SU-DHL-6 (cell line): ENCODE measurements around the gene KCNH8.

ENCODE experiments used
- H2AFZ ChIP-seq: fragments of 200-600 bp; sonication (generic); 2 replicates; pipeline ENCODE4 v1.6.1; 2014; ENCODE audit warnings: low read depth, mild to moderate bottlenecking, moderate library complexity, mixed read lengths, antibody characterized with exemption, low read length; ENCODE audit not compliant: severe bottlenecking
- H3F3A ChIP-seq: fragments of 200-600 bp; shearing (Covaris generic); 2 replicates; pipeline ENCODE4 v1.6.0; 2016; ENCODE audit warnings: antibody characterized with exemption, mild to moderate bottlenecking; ENCODE audit not compliant: insufficient read depth
- H3K27ac ChIP-seq: fragments of 200-600 bp; sonication (generic); 2 replicates; pipeline ENCODE4 v1.5.1; 2016; ENCODE audit warnings: low read depth, mild to moderate bottlenecking, low read length, moderate library complexity, mixed read lengths
- H3K27me3 ChIP-seq: fragments of 200-600 bp; sonication (generic), shearing (Covaris generic); 2 replicates; pipeline ENCODE4 v1.6.0; 2014; ENCODE audit warnings: mild to moderate bottlenecking, low read length
- H3K36me3 ChIP-seq: fragments of 200-600 bp; sonication (generic); 2 replicates; pipeline ENCODE4 v1.6.1; 2014; ENCODE audit warnings: mild to moderate bottlenecking, low read length, mixed read lengths
- H3K4me2 ChIP-seq: fragments of 300-600, 200-600 bp; shearing (Covaris generic), sonication (generic); 2 replicates; pipeline ENCODE4 v1.6.0; 2014; ENCODE audit warnings: low read length, low read depth, mild to moderate bottlenecking; ENCODE audit not compliant: poor library complexity, severe bottlenecking
- H3K4me3 ChIP-seq: fragments of 200-600 bp; sonication (generic); 2 replicates; pipeline ENCODE4 v1.5.1; 2014; ENCODE audit warnings: antibody characterized with exemption, low read length, mild to moderate bottlenecking, mixed read lengths; ENCODE audit not compliant: insufficient read depth, poor library complexity, severe bottlenecking
- H3K79me2 ChIP-seq: fragments of 200-600 bp; sonication (generic); 2 replicates; pipeline ENCODE4 v1.6.1; 2014; ENCODE audit warnings: mild to moderate bottlenecking, low read length, moderate library complexity; ENCODE audit not compliant: insufficient read depth
- H3K9ac ChIP-seq: fragments of 200-600 bp; sonication (generic); 2 replicates; pipeline ENCODE4 v1.7.0; 2014; ENCODE audit warnings: mild to moderate bottlenecking, low read length
- H3K9me2 ChIP-seq: fragments of 200-600 bp; sonication (generic); replicated peaks from 2 replicates; pipeline ENCODE4 v1.6.1; 2014; ENCODE audit warnings: low read length; ENCODE audit not compliant: insufficient read depth
- H3K9me3 ChIP-seq: fragments of 200-600 bp; sonication (generic); 2 replicates; pipeline ENCODE4 v1.6.1; 2014; ENCODE audit warnings: low read length, mixed read lengths; ENCODE audit not compliant: insufficient read depth
- H4K20me1 ChIP-seq: fragments of 200-600 bp; sonication (generic); 2 replicates; pipeline ENCODE4 v1.6.1; 2014; ENCODE audit warnings: low read depth, mild to moderate bottlenecking, antibody characterized with exemption, low read length, moderate library complexity, mixed read lengths
- CTCF ChIP-seq: fragments of 200-600 bp; sonication (generic); IDR thresholded peaks from one replicate; pipeline ENCODE4 v1.5.1; 2017; ENCODE audit warnings: antibody characterized with exemption, mild to moderate bottlenecking, low read length, moderate library complexity; ENCODE audit not compliant: insufficient read depth, poor library complexity, severe bottlenecking
- EZH2phosphoT487 ChIP-seq: fragments of 200-600 bp; sonication (generic), shearing (Covaris generic); conservative IDR thresholded peaks from 2 replicates; pipeline ENCODE4 v1.6.1; 2018; ENCODE audit warnings: mild to moderate bottlenecking, antibody characterized with exemption, low read length, moderate library complexity, mixed read lengths

KCNH8 gene

GRCh38 chr3:19155375-19155774, 7.1 kb downstream of the KCNH8 start:
- Histone ChIP-seq H3F3A (no peaks in the 10 kb centered on the region), H3K27me3 (no peaks in the 10 kb centered on the region), H3K36me3 (no peaks in the 10 kb centered on the region), H3K27ac (no peak overlapping the region), H3K9me2 (no peaks in the 10 kb centered on the region), H3K79me2 (no peaks in the 10 kb centered on the region), H3K9me3 (no peaks in the 10 kb centered on the region), H2AFZ (no peak overlapping the region), H4K20me1 (no peaks in the 10 kb centered on the region), H3K4me2 (no peak overlapping the region), H3K9ac (no peak overlapping the region), H3K4me3 (no peak overlapping the region)
- TF ChIP-seq CTCF (no peak), EZH2phosphoT487 (no peak)

DNA sequence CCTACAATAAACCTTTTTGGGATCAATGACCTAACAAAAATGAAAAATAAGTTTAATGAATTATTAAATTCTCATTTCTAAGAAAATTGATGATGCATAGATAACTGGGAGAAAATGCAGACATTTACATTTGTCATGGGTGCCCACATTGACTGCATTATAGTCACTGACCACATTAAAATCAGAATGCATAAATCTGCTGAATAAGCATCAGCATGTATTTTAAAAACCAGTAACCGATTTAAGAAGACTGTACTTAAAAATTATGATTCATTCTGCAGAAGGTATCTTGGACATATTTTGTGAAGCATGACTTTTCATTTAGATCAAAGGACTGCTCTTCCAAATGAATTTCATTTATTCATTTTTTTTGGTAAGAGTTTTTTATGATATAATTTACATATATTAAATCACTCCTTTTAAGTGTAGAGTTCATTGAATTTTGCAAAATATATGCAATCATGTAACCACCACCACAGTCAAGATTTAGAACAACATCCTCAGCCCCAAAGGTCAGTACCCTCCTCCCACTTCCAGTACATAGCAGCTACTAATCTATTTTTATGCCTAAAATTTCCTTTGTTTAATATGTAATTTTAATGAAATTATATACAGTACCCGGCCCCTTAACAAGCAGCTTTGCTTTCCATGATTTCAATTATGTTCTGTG, 11.8 kb downstream of the KCNH8 start:
- Histone ChIP-seq H3K27ac (no peak overlapping the region), H3K36me3 (no peaks in the 10 kb centered on the region), H3F3A (no peaks in the 10 kb centered on the region), H4K20me1 (no peaks in the 10 kb centered on the region), H3K9me3 (no peaks in the 10 kb centered on the region), H3K9ac (no peak overlapping the region), H3K4me3 (no peak overlapping the region), H2AFZ (no peak overlapping the region), H3K79me2 (no peaks in the 10 kb centered on the region), H3K9me2 (no peaks in the 10 kb centered on the region), H3K4me2 (no peak overlapping the region), H3K27me3 (no peaks in the 10 kb centered on the region)
- TF ChIP-seq EZH2phosphoT487 (no peak), CTCF (no peak)

DNA sequence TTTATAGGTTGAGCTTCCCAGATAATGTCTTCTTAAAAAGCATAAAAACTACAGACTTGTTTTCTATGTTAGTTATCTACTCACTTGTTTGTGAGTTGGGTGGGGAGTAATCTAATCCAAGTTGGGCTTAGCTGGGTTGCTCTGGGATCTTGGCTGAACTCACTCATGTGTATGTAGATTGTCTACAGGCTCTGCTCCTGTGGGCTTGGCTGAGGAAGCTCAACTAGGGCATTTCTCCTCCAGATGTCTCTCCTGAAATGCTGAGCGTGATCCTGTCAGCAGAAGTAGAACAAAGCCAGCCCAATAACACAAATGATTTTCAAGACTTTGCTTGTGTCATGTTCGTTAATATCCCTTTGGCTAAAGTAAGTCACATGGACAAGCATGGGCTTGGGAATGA, 17.3 kb downstream of the KCNH8 start:
- no peaks in the 10 kb centered on the region for H3K36me3 ChIP-seq
- no peak overlapping the region for H2AFZ ChIP-seq
- H3K27ac ChIP-seq: no peak overlapping the region
- H3K9me2 ChIP-seq: no peaks in the 10 kb centered on the region
- H3F3A ChIP-seq: no peaks in the 10 kb centered on the region
- H3K4me2 ChIP-seq: no peak overlapping the region
- no peak overlapping the region for H3K9ac ChIP-seq
- no peaks in the 10 kb centered on the region for H3K27me3 ChIP-seq
- no peaks in the 10 kb centered on the region for H3K79me2 ChIP-seq
- no peaks in the 10 kb centered on the region for H3K9me3 ChIP-seq
- H4K20me1 ChIP-seq: no peaks in the 10 kb centered on the region
- TF ChIP-seq CTCF (no peak), EZH2phosphoT487 (no peak)
- no peak overlapping the region for H3K4me3 ChIP-seq
